ENCODE results near the gene ASTN2.

Gene ASTN2

GRCh38 chr9:116389541-116390302 lies 1025.1 kb downstream of the ASTN2 start:
- no peak overlapping the region for H3K4me3 ChIP-seq (replicated peaks; ENCODE audit: low read depth, low read length)
- DNase-seq (ENCODE audit: extremely low read depth, low read depth): no peak
- TF ChIP-seq, protein P1, sequence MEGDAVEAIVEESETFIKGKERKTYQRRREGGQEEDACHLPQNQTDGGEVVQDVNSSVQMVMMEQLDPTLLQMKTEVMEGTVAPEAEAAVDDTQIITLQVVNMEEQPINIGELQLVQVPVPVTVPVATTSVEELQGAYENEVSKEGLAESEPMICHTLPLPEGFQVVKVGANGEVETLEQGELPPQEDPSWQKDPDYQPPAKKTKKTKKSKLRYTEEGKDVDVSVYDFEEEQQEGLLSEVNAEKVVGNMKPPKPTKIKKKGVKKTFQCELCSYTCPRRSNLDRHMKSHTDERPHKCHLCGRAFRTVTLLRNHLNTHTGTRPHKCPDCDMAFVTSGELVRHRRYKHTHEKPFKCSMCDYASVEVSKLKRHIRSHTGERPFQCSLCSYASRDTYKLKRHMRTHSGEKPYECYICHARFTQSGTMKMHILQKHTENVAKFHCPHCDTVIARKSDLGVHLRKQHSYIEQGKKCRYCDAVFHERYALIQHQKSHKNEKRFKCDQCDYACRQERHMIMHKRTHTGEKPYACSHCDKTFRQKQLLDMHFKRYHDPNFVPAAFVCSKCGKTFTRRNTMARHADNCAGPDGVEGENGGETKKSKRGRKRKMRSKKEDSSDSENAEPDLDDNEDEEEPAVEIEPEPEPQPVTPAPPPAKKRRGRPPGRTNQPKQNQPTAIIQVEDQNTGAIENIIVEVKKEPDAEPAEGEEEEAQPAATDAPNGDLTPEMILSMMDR (IDR thresholded peaks at IDR 0.05; ENCODE audit: low read depth, low read length, missing control alignments): no peak

DNA sequence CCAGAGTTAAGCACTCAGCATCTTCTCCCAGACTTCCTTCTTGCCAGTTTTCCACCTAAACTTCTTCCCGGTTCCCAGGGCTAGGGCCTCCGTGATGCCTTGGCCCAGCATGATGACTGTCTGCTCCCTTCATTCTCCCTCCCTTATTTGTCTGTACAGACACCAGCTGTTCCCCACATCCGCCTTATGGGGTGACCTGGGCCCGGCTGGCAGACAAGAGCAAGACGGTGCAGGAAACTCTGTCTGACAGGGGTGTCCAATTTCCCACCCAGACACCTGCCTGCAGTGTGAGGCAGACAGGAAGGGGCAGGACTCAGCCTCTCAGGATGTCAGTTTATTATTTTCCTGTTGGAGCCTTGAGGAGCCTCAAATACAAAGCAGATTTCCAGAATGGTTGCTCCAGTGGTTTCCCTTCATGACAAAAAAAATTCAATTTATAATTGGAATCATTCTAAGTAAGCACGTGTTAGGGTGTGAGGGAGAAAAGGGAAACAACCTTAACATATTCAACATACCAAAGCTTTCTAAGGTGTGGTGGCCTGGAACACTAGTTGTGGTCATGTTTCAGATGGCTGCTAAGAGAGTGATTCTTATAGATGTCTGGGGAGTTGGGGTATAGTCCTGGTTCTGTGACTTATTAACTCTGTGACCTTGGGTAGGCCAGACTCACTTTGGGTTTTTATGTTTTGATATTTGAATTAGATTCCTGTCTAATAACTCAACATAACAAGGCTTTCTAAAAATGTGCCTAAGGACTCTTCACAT lies 1026.7 kb downstream of the ASTN2 start:
- H3K4me3 ChIP-seq (replicated peaks; ENCODE audit: low read depth, low read length): no peak overlapping the region
- TF ChIP-seq, protein P1 (IDR thresholded peaks at IDR 0.05; ENCODE audit: low read depth, low read length, missing control alignments): no peak
- no peak for DNase-seq (ENCODE audit: extremely low read depth, low read depth)

DNA sequence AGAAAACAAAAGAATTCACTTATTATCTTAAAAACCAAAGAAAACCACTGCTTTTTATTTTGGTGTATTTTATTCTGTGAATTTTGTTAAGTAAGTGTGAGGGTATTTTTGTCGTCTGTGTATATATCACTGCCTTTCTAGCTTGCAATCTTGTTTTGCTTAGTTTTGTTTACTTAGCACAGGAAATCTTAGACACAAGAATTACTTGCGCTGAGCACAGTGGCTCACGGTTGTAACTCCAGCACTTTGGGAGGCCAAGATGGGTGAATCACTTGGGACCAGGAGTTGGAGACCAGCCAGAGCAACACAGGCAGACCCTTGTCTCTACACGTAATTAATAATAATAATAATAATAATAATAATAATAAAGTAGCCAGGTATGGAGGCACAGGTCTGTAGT lies 1030.9 kb downstream of the ASTN2 start:
- DNase-seq (ENCODE audit: extremely low read depth, low read depth): no peak
- TF ChIP-seq, protein P1 (IDR thresholded peaks at IDR 0.05; ENCODE audit: low read depth, low read length, missing control alignments): no peak
- no peak overlapping the region for H3K4me3 ChIP-seq (replicated peaks; ENCODE audit: low read depth, low read length)

DNA sequence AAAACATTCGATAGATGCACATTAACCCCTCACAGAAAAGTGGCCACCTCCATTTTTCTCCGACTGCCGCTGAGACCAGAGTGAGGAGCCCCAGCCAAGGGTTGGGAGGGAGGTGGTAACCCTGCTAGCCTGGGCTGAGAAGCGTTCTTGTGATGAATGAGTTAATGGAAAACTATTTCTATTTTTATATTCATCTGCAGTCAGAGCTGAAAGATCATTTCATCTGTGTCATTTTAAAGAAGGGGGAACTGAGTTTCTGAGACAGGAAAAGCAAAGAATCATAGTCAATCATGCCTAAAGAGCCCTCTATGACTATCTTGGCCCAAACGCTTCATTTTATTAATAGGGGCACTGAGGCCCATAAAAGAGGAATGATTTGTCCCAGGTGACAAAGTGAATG lies 1031.7 kb downstream of the ASTN2 start:
- TF ChIP-seq, protein P1 (IDR thresholded peaks at IDR 0.05; ENCODE audit: low read depth, low read length, missing control alignments): no peak
- no peak for DNase-seq (ENCODE audit: extremely low read depth, low read depth)
- no peak overlapping the region for H3K4me3 ChIP-seq (replicated peaks; ENCODE audit: low read depth, low read length)

GRCh38 chr9:116382053-116382452 lies 1032.8 kb downstream of the ASTN2 start:
- DNase-seq (ENCODE audit: extremely low read depth, low read depth): no peak
- H3K4me3 ChIP-seq (replicated peaks; ENCODE audit: low read depth, low read length): no peak overlapping the region
- TF ChIP-seq, protein P1 (IDR thresholded peaks at IDR 0.05; ENCODE audit: low read depth, low read length, missing control alignments): no peak

DNA sequence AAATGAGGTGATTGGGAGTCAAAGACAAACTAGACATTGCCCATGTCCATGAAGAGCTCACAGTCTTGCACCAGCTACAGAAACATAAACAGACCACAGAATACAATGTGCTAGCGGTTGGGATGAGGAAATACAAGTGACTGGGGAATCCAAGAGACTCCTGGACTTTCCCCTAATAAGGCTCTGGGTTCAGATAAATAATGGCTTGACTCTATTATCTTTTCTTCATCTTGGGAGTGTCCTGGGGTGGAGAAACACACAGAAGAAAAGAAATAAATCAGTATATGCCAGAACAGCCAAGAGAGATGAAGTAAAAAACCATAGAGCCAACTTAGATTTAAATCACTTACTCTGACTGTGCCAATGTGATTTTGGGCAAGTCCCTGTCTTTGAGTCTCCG lies 1033.5 kb downstream of the ASTN2 start:
- no peak for DNase-seq (ENCODE audit: extremely low read depth, low read depth)
- TF ChIP-seq, protein P1 (IDR thresholded peaks at IDR 0.05; ENCODE audit: low read depth, low read length, missing control alignments): no peak
- H3K4me3 ChIP-seq (replicated peaks; ENCODE audit: low read depth, low read length): no peak overlapping the region

Data from HFF-Myc (cell line).